Activated CD8-positive, alpha-beta memory T cell treated with anti-CD3 and anti-CD28 coated beads for 4 hours (primary cell): ENCODE measurements around the gene MAL.

Experiments
- DNase-seq, 2 donors: peaks; one replicate each; pipeline ENCODE4 v3.0.0-alpha.2; 2020; ENCODE audit warnings: low read depth in 2 of 2

MAL gene

DNA sequence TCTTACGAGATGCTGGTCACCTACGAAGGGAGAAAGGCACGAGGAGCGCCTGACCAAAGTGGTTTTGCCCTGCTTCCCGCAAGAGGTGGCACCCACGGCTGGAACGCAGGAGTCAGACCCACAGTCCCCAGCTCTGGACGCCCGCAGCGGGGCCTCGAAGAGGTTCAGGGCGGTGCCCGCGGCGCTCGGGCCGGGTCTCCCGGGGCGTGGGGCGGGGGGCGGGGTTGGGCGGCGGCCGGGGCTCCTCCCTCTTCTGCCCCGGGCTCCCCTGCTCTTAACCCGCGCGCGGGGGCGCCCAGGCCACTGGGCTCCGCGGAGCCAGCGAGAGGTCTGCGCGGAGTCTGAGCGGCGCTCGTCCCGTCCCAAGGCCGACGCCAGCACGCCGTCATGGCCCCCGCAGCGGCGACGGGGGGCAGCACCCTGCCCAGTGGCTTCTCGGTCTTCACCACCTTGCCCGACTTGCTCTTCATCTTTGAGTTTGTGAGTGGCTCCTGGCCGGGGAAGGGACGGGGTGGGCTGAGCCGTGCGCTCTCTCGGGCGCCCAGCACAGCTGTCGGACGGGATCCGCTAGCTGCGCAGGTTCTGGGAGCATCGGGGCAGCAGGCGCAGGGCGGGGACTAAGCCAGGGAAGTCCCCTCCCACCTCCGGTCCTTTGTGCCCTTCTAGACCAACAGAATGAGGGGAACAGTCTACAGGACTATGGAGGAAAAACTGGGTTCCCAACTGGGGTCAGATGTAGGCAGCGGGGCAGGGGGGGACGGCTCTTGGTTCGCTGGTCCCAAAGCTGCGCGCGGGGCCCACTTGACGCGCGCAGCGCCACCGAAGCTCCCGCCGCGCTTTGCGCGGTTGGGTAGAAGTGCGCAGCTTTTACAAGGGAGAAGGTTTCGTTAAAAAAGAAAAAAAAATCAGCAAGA lies at the start of gene MAL:
MAL (plus strand) TSS at position 303 of the 914 bp plus-strand sequence; CDS start at position 388, 85 bp downstream.
- DNase-seq: peak in 1 of 2 donors; percentile 29

GRCh38 chr2:94977826-94978225 lies 47.7 kb upstream of the MAL start:
- DNase-seq: no peak

GRCh38 chr2:94978917-94979316 lies 46.6 kb upstream of the MAL start:
- DNase-seq: no peak

DNA sequence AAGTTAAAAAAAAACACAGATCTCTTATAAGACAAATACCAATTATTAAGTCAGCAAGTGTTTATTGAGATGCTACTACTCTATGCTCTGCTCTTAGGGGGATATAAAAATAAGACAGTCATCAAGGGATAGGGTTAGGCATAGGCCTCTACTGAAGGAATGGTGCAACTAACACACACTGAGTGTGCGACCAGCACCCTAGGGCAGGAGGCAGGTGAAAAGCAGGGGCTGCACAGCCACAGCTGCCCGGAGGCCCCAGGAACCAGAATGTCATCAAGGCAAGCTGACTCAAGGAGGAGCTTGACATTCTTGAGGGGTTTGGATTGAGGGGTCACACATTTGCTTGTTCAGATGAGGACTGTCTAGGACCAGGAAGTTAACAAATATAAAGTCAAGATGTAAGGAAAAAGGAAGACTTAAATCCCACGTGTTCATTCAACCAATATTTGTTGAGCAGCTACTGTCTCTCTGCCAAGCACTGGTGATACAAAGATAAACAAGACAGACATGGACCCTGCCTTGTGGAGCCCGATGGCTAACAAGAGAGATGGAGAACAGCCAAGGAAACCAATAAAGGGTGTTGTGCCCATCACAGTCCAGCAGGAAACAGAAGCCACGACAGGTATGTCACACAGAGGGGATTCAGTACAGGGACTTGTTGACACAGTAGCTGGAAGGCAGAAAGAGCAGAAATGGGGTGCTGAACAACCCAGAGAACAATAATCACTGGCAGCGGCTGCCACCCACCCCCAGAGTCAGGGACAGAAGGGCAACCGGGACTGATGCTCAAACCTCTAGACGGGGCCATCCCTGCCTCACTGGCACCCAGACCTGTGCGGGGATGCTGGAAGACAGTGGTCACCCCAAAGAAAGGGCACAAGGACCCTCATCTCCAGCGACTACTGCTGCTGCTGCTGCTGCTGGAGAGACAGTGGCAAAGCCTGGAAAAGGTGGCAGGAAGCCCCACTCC lies 45.8 kb upstream of the MAL start:
- no peak for DNase-seq

GRCh38 chr2:94980406-94980805 lies 45.1 kb upstream of the MAL start:
- no peak for DNase-seq

GRCh38 chr2:94982156-94982555 lies 43.4 kb upstream of the MAL start:
- no peak for DNase-seq

DNA sequence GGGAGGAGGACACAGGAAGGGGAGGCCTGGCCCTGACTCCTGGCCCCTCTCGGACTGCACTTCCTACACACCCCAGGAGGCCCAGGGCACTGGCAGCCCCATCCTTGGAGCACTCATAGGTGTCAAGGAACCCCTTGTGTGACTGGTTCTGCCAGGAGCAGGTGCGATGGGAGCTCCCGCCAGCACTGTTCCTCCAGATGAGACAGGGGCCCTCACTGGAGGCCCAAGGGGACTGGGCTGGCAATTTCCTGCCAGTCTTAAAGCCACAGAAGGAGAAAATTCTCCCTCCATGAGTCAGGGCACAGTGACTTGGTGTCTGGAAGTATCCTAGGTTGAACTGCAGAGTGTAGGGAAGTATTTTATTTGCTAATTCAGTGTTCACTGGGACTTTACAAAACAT lies 42.8 kb upstream of the MAL start:
- DNase-seq: no peak

- no peak for DNase-seq
These were observed 40.4 kb upstream of the MAL start for GRCh38 chr2:94984964-94985575.

GRCh38 chr2:94985636-94986035 lies 39.9 kb upstream of the MAL start:
- DNase-seq: no peak

GRCh38 chr2:94986392-94986963 lies 39.0 kb upstream of the MAL start:
- DNase-seq: no peak

DNA sequence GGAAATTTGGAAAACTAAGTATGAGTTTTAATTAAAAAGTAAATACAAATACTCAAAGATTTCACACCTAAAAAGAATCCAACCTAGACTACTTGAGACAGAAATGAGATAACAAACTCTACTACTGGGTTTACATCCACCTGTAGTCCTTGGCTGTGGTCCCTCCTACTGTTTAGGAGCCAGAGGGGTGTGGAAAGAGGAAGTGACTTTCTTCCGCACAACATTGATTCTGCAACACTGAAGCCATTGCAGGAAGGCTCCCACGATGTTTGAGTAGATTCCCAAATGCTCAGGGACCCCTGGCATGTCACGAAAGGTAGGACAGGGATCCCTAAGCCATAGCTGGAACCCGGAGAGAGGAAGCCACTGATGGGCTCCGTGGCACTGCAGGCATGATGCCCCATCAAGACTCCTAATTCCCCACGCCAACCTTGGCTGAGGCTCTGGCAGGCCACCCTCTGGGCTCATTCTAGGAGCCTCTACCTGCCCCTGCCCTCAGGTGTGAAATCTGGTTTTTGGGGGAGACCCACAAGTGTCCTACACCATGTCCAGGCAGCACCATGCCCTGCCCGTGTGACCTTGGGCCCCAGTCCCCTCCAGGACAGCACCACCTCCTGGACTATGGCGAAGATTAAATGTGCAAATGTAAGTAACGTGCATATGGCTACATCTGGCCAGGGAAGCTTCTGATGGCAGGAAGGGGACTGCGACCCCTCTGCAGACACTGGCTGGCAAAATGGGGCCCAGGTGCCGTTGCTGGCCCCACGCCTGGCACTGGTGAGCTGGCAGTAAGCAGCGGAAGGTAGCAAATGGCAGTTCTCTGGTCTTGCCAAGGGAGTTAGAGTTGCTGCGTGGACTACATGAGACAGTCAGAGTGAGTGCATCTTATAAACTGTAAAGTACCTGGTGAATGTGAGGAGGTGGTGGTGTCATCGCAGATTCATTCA lies 38.2 kb upstream of the MAL start:
- no peak for DNase-seq

DNA sequence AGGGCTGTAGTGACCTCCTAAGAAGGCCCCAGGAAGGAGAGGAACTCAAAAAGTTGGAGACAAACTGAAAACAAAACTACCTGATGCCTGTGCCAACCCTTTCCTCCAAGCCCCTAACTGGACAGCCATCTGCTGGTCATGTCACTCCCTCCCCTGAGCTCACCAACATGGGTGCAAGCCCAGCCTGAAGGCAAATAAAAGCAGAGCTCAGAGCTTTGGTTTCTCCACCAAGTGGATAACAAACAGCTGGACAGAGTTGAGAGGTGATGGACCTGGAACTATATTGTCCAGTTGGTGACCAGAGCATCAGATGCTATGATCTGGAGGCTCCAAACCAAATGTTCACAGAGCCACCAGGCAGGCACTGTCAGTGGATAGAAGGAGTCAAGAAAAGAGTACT lies 34.6 kb upstream of the MAL start:
- DNase-seq: no peak

DNA sequence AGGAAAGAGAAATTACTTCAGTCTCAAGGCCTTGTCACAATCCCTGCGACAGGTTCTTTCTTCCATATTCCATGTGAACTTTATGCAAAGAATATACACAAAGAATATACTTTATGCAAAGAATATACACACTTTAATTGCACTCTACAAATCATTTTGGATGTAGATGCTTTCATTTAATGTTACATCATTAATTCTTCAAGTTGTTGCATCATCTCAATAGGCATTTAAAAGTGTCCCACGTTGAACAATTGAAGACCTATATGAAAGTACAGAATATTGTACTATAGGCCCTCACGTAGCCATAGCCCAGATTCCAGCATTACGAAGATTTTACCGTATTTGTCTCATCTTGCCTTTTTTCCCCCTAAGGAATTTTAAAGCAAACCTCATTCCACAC lies 33.1 kb upstream of the MAL start:
- no peak for DNase-seq

GRCh38 chr2:94993176-94994062 lies 32.1 kb upstream of the MAL start:
- DNase-seq: no peak

- DNase-seq: no peak
These were observed 31.2 kb upstream of the MAL start for GRCh38 chr2:94994063-94994913.

GRCh38 chr2:94994914-94995552 lies 30.5 kb upstream of the MAL start:
- DNase-seq: no peak

GRCh38 chr2:94995553-94996304 lies 29.8 kb upstream of the MAL start:
- DNase-seq: no peak
